Kasumi-1 (cell line): ENCODE data around the gene CCDC188.

Experiments used
- DNase-seq, 2 experiments: peaks; one replicate each; lab custom pipeline; 2025; lab: John Stamatoyannopoulos, UW

CCDC188 gene

DNA sequence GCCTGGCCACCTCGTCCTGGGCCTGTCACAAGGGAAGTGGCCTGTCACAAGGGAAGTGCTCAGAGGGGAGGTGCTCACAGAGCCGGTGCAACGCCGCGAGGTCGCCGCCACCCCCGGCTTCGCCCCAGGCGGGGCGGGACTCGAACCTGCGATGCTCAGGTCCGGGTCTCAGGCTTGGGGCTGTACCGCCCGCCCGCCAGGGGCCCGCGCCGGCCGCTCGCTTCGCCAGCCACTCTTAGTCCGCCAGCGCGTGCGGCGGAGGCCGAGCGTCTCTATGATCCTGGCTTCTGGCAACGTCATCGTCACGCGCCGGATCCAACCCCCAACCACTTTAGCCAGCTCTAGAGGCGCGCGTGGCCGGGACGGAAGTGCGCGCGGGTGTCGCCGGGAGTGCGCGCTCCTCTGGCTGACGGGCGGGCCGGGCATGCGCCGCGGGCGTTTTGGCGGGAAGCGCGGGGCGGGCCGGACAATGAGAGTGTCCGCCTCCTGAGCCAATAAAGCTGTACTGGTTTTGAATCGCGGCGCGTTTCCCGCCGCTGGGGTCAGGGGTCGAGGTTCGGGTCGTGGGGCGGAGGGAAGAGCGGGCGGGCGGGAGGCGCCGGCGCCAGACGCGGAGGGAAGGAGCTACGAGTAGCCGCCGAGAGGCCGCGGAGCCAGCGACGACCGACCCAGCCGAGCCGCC lies 33.8 kb downstream of the CCDC188 start, which contains the start of gene TRMT2A:
Gene TRMT2A (minus strand): TSS at position 276 of the 682 bp plus-strand sequence. CDS start 320 bp downstream, outside the sequence.
- DNase-seq = peak; percentile 95 to 96

DNA sequence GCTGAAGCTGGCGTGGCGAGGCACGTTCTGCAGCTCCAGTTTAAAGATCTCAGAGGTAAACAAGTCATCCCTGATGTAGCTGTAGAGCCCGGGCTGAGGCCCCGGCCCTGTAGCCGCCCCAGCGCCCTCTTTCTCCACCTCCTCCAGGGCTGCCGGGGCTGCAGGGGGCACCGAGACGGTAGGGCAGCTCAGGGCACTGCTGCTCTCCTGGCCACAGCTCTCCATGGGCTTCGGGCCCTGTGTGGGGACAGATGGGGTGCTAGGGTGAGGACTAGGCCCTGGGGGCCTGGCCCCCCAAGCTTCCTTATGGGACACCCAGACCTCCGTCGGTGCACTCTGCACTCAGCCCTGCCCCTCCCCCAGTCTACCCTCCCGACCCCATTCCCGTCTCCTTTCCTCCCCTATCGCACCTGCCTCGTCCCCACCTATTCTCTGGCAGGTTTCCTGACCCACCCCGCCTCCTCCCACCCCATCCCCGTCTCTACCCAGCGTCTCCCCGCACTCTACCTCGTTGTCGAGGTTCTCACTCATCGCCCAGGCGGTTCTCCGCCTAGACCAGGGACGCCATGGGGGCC lies 34.4 kb downstream of the CCDC188 start:
- DNase-seq = no peak

DNA sequence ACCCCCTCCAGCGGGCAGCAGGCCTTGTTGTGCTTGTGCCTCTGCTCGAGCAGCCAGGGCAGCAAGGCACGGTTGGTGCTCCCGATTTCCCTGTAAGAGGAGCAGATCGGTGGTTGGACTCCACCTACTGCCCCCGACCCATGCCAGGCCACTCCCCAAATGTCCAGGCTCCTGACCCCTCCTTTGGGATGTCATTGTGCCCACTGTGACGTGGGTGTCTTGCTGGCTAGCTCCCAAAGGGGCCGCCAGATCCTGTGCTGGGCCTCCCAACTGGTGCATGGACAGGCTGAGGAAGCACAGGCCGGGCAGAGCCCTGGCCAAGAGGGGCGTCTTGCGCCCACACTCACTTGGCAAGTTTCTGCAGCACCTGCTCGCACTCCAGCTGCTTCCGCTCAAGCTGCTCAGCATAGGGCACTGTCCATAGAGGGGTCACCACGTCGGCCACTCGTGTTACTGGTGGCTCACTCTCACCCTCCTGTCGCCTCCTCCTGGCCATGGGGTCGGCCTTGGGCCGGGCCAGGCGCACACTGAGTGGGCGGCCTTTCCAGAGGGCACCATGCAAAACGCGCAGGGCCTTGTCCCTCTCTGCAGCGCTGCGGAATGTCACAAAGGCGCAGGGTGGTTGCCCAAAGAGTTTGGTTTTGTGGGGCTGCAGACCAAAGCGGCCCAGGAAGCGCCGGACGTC lies 35.0 kb downstream of the CCDC188 start, which contains the start of gene RANBP1:
Gene RANBP1 (plus strand): TSS at position 414 of the 685 bp plus-strand sequence. CDS start 81 bp downstream, at position 495.
- DNase-seq = no peak

DNA sequence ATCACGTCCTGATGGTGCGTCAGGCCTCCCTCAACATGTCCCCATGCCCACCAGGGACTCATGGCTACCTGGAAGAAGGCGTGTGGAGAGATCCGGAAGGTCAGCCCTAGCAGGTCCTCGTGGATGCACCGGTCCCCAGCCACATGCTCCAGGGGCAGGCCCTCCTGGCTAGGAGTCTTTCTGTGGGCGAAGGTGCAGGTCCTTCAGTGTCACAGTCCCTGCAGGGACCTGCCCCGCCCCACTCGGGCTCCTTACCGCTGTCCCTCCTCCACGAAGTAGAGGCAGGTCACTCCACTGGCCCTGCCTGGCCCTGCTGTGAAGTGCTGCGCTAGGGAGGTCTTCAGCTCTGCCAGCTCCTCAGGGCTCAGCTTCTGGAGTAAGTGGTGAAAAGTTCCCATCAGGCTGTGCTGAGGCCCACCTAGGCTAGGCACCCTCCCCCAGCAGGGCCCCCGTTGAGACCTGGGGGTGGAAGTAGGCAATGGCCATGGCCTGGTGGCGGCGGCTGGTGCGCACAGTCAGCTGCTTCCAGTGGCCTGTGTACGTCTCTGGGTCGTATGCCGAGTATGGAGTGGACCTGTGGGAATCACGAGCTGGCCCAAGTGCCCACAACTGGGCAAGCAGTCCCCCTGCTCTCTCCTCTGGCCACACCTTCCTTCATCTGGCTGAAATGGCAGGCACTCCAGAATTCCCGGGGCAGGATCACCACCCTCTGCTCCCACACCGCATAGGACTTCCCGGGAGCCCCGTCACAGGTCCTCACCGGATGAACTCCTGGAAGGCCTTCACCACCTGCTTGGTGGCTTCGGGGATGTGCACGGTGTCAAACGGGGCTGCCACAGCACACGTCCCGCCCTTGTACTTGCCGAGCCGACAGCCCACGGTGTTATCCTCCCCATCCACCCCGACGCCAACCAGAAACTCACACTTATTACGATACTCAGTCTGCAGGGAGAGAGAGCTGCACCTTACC lies 36.1 kb downstream of the CCDC188 start:
- no peak for DNase-seq

DNA sequence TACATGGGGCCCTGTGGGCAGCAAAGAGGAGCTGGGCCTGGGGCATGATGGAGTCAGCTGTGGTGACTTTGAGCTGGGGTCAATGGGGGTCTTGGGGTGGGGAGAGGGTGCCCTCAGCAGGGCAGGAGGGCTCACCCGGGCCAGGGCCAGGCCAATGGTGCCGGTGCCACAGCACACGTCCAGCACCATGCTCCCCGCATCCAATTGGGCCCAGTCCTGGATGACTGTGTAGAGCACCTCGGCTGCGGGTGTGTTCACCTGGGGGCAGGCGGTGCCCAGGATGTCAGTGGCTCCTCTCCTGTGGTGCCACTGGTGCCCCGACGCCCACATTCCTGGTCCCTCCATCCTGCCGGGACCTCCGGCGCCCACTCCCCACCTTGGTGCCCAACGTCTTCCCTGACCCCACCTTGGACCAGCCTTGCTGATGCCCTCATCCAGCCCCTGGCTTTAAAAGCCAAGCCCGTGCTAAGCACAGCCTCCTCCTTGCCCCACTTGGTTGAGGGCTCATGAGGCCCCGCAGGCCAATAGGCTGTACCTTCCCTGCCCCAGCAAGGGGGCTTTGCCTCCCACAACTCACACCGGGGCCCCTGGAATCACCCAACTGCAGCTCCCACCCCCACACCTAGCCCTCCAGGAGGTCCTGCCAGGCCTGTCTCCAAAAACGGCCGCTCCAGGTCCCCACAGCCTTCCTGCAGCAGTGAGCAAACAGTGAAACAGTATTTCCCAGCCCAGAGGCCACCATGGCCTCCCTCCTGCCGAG lies 37.1 kb downstream of the CCDC188 start:
- DNase-seq = no peak

DNA sequence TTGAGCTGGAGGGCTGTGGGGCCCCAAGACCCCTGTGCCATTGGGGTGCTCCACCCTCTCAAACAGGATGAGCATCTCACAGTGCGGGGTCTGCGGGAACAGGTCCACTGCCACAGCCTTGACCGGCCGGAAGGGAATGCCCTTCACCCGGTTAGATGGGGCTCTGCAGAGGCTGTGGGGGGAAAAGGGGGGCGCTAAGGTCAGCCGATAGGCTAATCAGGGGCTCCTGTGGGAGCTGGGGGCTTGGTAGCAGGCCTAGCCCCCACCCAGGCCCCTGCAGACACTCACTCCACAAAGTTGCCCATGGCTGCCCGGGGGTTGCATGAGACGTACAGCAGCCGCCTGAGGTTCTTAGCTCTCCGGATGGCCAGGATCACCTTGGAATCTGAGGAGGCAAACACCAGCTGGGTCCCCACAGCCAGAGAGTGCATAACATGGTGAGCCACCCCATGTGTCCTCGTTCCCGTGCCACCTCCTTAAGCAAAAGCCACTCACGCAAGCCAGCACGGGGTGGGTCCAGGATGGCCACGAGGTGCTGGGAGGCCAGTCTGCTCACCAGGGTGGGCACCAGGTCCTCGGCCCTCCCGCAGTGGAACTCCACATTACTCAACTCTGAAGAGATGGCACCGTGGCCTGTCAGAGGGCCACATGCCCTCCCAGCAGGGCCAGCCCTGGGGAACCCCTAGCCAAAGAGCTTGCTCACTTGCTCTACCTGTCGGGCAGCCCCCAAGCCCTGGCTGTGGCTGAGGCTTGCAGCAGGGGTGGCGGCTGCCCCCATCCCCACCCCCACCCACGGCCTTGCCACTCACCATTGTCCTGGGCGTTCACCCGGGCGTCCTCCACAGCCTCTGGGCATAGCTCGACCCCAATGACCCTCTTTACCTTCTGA lies 38.0 kb downstream of the CCDC188 start:
- no peak for DNase-seq

DNA sequence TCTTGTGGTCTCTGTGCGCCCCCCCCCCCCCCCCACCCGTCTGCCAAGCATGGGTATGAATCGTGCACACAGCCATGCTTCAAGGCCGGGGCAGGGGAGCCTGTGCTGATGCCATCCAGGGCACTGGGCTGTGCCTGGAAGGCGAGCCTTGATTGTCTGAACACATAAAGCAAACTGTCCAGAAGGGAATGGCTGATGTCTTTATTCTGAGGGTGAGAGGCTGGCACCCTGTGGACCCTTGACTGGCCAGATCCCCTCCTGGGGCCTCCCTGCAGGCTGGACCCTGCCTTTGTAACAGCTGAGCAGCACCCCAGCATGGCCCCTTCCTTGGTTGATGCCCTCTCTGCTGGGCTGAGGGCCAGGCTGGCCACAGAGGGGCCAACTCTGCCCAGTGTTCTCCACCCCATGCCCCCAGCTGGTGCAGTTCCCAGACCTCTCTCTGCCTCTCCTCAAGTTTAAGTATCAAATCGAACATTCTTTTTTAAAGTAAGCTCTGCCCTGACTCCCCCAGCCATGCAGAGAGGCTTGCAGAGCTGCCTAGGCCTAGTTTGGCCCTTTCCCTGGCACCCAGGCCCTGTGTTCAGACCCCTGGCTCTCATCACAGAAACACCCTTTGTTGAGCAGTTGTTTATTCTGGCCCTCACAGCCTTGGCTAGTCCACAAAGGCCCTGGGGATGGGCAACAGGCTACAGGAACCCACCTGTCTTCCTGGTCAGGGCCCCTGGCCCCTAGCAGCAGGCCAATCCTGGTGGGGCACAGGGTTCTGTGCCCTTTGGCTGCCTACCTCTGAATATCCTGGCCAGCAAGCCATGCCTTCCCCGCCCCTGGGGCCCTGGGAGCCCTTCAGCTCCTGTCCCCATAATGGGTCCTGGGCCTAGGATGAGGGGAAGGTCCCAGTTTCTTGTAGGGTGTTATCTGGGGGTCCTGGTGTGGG lies 38.9 kb downstream of the CCDC188 start:
- no peak for DNase-seq

DNA sequence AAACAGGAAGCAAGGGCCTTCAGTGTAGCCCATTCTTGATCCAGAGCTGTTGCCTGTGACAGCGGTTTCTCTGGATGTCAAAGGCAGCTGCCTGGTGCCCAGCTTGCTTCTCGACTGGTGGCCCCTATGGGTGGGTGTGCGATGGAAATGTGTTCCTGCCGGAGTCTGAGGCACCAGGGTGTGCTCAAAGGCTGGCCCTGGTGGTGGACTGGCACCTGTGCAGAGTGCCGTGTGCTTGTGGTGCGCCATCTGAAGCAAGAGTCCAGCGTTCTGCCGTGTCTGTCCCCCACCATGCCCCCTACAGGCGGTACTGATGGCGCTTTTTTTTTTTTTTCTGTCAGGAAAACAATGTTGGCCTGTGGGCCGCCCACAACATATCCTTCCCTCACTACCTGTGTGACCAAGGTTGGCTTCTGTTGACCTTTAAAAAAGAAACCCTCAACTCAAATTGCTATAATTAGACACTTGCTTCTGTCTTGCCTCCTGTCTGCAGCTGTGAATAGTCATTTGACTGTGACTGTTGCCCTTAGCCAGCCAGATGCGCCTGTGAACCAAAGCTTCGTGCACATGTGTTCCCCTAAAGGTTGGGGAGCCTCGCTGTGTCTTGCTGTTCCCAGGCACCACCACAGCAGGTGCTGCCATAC lies 39.7 kb downstream of the CCDC188 start:
- peak; percentile 40 to 45 for DNase-seq

DNA sequence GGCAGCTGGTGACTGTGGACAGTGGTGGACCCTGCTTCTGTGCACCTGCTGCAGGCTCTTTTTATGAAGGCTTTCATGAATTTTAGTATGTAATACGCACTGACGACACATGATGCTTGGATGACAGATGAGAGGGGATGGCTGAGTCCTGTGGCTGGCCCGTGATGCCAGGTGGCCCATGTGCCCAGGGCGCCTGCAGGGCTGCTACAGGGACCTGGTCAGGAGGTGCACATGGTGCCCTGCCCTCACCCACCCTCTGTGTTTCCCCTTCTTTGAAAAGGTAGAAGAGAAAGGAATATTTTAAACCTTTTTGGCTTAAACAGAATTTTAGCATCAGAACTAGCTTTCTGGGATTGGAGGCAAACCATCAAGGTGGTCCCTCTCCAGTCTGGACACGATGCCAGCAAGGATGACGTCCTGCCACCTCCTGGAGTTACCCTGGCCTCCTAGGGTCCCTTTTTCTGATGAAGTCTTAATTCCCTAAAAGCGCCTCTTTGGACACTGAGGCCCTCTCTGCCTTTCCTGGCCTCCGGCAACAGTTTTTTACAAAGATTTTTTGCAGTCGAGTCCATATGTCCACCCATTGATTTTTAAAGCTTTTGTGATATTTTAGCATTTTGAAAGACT lies 40.4 kb downstream of the CCDC188 start:
- DNase-seq = no peak

DNA sequence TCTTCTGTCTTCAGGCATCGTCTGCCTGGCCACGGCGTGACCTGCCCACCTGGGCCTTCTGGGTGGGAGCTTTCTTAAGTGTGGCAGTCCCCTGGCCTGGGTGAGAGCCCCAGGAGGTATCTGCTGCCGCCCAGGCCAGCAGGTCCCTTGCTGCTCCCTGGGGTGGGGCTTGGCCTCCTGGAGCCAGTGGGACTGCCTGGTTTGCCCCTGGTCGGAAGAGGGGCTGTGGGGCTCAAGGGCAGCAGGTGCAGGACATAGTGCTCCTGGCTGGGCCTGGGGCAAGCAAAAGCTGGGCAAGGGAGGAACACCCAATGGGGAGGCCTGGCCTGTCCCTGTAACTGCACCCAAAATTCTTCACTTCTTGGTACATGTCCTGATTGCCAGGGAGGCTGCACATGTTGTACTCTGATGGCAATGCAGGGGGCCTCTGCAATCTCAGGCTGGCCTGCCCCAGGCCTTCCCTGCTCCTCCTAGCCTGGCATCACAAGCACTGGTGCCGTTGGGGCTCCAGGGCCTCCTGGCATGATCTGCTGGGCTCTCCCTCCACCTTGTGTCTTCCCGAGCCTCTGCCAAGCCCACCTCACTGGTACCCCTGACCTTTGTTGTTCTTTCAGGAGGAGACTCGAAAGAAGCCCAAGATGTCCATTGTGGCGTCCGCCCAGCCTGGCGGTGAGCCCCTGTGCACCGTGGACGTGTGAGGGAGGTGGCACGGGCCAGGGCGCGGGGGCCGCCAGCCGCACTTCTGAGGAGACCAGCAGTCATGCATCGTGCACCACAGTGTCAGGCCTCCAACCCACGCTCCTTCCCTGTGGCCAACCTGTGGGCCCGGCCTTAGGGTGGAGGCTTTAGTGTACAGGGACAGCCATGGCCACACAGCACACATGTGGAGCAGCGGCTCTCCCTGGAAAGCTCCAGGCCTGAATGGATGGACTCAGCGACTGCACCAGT lies 41.2 kb downstream of the CCDC188 start:
- no peak for DNase-seq

DNA sequence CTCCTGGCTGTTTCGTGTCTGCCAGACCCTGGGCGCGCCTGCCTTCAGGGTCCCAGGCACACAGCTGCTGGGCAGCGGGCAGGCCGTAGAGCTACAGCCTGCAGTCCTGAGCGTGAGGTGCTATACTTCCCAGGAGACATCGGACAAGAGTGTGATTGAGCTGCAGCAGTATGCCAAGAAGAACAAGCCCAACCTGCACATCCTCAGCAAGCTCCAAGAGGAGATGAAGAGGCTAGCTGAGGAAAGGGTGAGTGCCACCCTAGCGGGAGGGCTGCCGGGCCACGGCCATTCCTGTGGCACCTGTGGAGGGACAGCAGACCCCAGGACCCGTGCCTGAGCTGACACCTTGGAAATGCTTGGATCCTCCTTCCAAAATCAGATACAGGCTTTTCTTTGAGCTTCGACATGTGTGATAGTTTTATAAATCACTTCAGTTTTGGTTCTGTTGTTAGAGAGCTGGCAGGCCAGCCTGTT lies 42.1 kb downstream of the CCDC188 start:
- no peak for DNase-seq

DNA sequence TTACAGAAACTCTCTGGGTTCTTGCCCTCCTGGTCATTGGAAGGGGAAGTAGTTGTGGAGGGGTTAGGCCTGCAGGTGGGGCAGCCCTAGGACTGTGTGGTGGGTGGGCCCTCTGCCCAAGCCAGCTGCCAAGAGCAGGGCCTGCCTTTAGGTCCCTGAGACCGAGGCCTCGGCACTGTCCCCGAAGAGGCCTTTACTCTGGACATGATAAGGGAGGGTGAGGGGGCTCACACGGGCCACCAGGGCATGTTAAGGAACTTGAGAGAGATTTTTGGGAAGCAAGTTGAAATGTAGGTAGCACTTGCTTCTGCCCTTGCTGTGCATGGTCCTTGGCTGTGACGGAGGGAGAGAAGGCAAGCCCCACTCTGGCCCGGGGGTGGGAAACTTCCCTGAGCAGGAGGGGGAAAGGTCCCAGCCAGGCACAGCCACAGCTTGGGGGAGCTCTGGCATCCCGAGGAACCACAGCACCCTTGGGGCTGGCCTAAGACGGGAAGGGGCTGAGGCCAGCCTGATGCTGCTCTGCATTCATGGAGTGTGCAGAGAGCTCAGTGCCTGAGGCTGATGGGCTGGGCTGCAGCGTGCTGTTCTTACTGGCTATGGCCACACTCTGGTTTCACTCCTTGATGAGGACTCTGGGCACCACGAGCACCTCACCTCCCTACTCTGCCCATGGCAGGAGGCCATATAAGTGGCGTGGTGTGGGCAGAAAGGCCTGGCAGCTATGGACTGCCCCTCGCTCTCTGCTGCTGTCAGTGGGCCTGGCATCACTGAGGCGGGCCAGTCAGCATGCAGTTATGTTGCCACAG lies 42.7 kb downstream of the CCDC188 start:
- DNase-seq = no peak

DNA sequence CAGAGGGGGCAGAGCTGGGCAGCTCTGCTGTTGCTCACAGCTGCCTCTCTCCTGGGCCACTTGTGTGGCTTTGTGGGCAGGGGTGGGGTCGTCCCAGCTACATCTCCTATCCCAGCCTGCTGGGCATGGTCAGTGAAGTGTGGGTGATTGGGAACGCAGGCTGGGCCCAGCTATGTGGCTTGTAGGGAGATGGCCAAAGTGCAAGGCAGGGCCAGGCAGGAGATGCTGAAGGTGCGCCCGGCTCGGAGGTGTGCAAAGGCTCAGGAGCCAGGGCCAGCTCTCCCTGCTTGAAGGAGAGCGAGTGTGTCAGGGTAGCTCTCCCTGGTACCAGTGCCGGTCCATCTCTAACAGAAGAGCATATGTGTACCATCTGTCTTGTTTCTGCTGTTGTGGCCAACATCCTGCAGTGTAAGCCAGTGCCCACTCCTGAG lies 43.4 kb downstream of the CCDC188 start:
- DNase-seq = no peak

DNA sequence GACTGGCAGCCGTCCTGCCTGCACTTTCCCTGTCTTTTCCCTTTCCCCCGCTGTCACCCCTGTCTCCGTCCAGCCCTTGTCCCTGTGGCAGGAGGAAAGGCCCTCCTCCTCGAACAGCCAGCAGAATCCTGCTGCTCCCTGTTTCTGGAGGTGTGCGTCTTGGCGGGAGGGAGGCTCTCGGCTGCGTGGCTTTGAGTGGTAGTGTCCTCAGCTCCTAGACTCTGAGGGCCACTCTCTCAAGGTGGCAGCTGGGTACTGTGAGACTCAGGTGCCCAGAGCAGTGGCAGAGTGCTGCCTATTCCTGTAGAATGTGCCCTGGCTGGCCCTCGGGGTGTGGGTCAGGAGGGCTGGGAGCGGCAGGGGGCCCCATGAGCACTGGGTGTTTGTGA lies 44.0 kb downstream of the CCDC188 start:
- no peak for DNase-seq

DNA sequence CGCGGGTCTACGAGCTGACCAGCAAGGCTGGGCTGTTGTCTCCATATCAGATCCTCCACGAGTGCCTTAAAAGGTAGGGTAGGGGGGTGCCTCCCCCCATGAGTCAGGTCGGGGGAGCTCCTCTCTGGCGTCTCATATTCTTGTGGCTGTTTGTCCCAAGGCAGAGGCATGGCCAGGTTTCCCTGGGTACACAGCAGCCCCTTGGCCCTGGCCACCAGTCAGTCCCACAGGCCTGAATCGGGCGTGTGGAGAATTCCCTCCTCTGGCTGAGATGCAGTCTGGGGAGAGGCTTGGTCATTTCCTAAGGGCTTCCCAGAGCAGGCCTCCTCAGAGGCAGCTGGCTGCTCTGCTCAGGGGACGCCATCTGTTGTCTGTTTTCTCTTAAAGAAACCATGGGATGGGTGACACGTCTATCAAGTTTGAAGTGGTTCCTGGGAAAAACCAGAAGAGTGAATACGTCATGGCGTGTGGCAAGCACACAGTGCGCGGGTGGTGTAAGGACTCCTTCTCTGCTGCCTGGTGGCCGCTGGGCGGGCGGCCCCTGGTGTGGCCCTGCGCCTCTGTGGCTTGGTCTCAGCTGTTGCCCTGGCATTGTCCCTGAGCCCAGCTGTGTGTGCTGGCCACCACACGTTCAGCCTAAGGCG lies 44.5 kb downstream of the CCDC188 start:
- no peak for DNase-seq
